Bronchial epithelial cell (primary cell): ENCODE measurements around the gene CYP26B1. TPM values are rescaled to one million over a fixed set of nuclear protein-coding genes. Genes with fewer than 3 reads are reported as not detected.

Source experiments
- DNase-seq: peaks from one replicate; pipeline ENCODE4 v3.0.0-alpha.2; 2010; ENCODE audit warnings: low read depth
- FAIRE-seq: peaks from 2 replicates; lab custom pipeline; 2011; peaks lifted over from hg19 to GRCh38; lab: Jason Lieb, UNC
- H3K27me3 ChIP-seq: 2 replicates; pipeline ENCODE4 v1.5.1; 2011; ENCODE audit warnings: low read length; ENCODE audit not compliant: control insufficient read depth, insufficient read depth
- H3K36me3 ChIP-seq: 2 replicates; pipeline ENCODE4 v1.5.1; 2011; ENCODE audit warnings: low read length; ENCODE audit not compliant: control insufficient read depth, insufficient read depth
- H3K4me3 ChIP-seq: 2 replicates; pipeline ENCODE4 v1.5.1; 2011; ENCODE audit warnings: mild to moderate bottlenecking, low read depth, low read length, control low read depth
- CTCF ChIP-seq: IDR thresholded peaks from 2 replicates; pipeline ENCODE4 v1.5.1; 2011; ENCODE audit warnings: mild to moderate bottlenecking, moderate library complexity, low read length, control low read depth, inconsistent platforms; ENCODE audit not compliant: insufficient read depth, severe bottlenecking
- total RNA-seq: library from RNA; depleted of rRNA; stranded (reverse); fragments of >200 nt; gene quantifications from 2 replicates; pipeline ENCODE4 v1.2.1, GENCODE V29; 2014

Gene CYP26B1
- total RNA-seq, 1 donor from 2014 or later: 0.53 TPM

GRCh38 chr2:72183016-72183415 is 35.4 kb upstream of the CYP26B1 start:
- no peak for FAIRE-seq
- no peak overlapping the region for H3K4me3 ChIP-seq
- peaks cover 4% of the 10 kb centered on the region for H3K36me3 ChIP-seq
- no peak for TF ChIP-seq CTCF
- no peak for DNase-seq
- H3K27me3 ChIP-seq: no peaks in the 10 kb centered on the region

DNA sequence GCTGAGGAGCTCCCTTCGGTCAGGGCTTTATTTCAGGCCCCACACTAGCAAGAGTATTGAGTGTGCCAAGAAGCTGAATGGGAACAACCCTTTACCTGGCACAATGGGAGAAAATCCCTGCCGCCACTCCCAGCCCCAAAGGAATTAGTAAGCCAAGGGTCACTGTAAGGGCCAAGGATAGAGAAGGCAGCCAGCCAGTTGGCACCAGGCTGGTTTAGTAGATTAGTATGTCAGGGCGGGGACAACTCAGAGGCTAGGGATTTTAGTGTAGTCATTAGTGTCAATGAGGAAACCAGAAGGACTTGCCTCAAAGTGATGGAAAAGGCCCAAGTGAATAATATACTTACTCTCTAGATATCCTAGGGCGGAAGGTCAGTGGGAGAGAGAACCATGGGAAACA is 34.9 kb upstream of the CYP26B1 start:
- no peaks in the 10 kb centered on the region for H3K27me3 ChIP-seq
- peaks cover 4% of the 10 kb centered on the region for H3K36me3 ChIP-seq
- no peak overlapping the region for H3K4me3 ChIP-seq
- TF ChIP-seq CTCF: no peak
- DNase-seq (no peak), FAIRE-seq (no peak)

DNA sequence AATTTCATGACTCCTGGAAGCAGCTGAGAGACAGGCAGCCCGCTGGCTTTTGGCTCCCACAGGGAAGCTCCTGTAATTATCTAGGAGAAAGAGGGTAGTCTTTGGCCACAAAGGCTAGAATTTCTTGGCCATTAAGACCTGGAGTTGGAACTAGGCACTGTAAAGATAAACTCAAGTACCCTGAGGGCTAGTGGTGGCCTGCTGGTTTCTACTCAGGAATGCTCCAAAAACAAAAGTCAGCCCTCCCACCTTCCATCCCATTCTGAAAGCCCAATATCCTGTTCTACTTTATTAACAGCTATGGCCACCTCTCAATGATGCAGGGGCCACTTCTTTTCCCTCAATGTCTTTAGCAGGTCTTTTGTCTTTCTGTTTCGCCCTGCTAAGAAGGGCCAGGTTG is 34.0 kb upstream of the CYP26B1 start:
- no peak for FAIRE-seq
- no peak for TF ChIP-seq CTCF
- no peaks in the 10 kb centered on the region for H3K27me3 ChIP-seq
- no peak for DNase-seq
- peaks cover 3% of the 10 kb centered on the region for H3K36me3 ChIP-seq
- no peak overlapping the region for H3K4me3 ChIP-seq

DNA sequence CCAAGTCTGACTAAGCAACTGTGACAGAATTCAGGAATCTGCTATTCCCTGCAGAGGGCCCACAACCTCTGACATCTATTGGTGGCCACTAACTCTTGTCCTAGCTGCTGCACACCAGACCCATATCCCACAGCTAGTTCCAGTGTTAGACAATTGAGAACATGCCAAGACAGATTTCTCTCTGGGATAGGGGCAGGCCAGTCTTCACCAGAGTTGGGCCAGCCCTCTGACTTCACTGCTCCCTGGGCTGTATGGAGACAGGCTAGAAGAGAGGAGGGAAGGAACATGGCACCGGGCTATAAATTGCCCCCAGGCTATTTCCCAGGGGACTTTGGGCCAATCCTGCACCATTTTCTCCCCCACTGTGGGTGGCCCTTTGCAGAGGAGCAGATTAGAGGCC is 32.7 kb upstream of the CYP26B1 start:
- FAIRE-seq (peak; percentile 28), DNase-seq (no peak)
- H3K36me3 ChIP-seq: peaks cover 3% of the 10 kb centered on the region
- no peaks in the 10 kb centered on the region for H3K27me3 ChIP-seq
- no peak for TF ChIP-seq CTCF
- H3K4me3 ChIP-seq: no peak overlapping the region

DNA sequence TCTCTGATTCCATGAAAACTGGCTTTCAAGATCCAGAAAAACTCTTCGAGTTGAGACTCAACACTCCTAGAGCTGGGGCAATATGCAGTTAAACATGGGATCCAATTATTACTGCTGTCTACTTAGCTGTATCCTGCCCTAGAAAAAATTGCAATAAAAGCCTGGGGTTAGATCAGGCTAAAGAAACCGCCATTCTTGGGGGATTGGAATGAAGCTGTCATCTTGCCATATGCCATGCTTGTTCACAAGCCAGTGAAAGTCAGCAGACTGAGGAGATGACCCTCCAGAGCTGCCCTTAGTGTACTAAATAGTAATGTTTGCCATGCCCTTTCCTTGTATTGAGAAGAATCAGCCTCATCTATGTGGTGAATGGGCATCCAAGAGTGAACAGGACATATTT is 30.9 kb upstream of the CYP26B1 start:
- Histone ChIP-seq H3K4me3 (no peak overlapping the region), H3K27me3 (no peaks in the 10 kb centered on the region), H3K36me3 (peaks cover 3% of the 10 kb centered on the region)
- TF ChIP-seq CTCF: no peak
- FAIRE-seq (no peak), DNase-seq (no peak)

DNA sequence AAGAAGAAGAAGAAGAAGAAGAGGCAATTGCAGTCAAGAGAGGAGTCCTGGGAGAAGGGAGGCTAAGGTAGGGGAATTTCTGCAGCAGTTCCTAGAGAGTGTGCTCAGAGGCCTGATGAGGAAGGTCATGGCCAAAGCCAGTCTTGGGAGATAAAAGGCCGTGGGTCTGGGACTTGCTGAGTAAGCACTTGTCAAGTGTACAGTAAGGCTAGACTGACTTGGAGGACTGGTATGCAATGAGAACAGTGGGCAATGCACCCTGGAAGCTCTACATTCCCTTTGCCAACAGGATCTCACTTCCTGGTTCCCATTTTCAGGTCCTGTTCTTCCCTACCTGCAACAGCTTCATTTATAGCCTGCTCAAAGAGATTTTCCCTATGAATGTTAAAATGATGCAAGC is 28.6 kb upstream of the CYP26B1 start:
- Histone ChIP-seq H3K4me3 (no peak overlapping the region), H3K27me3 (no peaks in the 10 kb centered on the region), H3K36me3 (peaks cover 3% of the 10 kb centered on the region)
- DNase-seq (no peak), FAIRE-seq (no peak)
- no peak for TF ChIP-seq CTCF
